Keratinocyte (primary cell): ENCODE results near the gene ROR1. TPM values are rescaled to one million over a fixed set of nuclear protein-coding genes. Genes with fewer than 3 reads are reported as not detected.

Experiments
- DNase-seq: peaks from one replicate; pipeline ENCODE4 v3.0.0-alpha.2; 2011; ENCODE audit warnings: low read depth, missing footprints, low spot score
- FAIRE-seq: peaks from 2 replicates; lab custom pipeline; 2011; peaks lifted over from hg19 to GRCh38; lab: Jason Lieb, UNC
- H2AFZ ChIP-seq: 2 replicates; pipeline ENCODE4 v1.6.0; 2012; ENCODE audit warnings: low read length, control low read depth, inconsistent platforms; ENCODE audit not compliant: control insufficient read depth
- H3K27ac ChIP-seq: 2 replicates; pipeline ENCODE4 v1.5.1; 2011; ENCODE audit warnings: low read length; ENCODE audit not compliant: control insufficient read depth, insufficient read depth
- H3K27me3 ChIP-seq: 3 replicates; pipeline ENCODE4 v1.6.0; 2011; ENCODE audit warnings: low read length; ENCODE audit not compliant: control insufficient read depth, insufficient read depth; ENCODE audit errors: extremely low read depth
- H3K36me3 ChIP-seq, 2 experiments: 2 replicates in 1 of 2; 3 replicates in 1 of 2; pipeline ENCODE4 v1.5.1; 2011; ENCODE audit warnings: low read length in 2 of 2, mild to moderate bottlenecking in 1 of 2; ENCODE audit not compliant: control insufficient read depth in 2 of 2, insufficient read depth in 2 of 2; ENCODE audit errors: extremely low read depth in 1 of 2
- H3K4me1 ChIP-seq: 3 replicates; pipeline ENCODE4 v1.5.1; 2011; ENCODE audit warnings: low read length; ENCODE audit not compliant: control insufficient read depth, insufficient read depth; ENCODE audit errors: extremely low read depth
- H3K4me2 ChIP-seq: 3 replicates; pipeline ENCODE4 v1.6.0; 2011; ENCODE audit warnings: low read depth, low read length; ENCODE audit not compliant: control insufficient read depth, insufficient read depth; ENCODE audit errors: extremely low read depth
- H3K4me3 ChIP-seq, 3 experiments: fragments of 200-600 bp in 1 of 3; sonication (generic) in 1 of 3; 2 replicates in 2 of 3; 3 replicates in 1 of 3; pipeline ENCODE4 v1.5.1; 2011 to 2016; ENCODE audit warnings: low read length in 3 of 3, mild to moderate bottlenecking in 3 of 3, control low read depth in 2 of 3, inconsistent platforms in 1 of 3, low read depth in 1 of 3, mixed read lengths in 1 of 3, mixed run types in 1 of 3, moderate library complexity in 1 of 3; ENCODE audit not compliant: control insufficient read depth in 2 of 3, insufficient read depth in 2 of 3; ENCODE audit errors: extremely low read depth in 1 of 3
- H3K79me2 ChIP-seq: 2 replicates; pipeline ENCODE4 v1.6.0; 2012; ENCODE audit warnings: low read length; ENCODE audit not compliant: control insufficient read depth, insufficient read depth
- H3K9ac ChIP-seq: 3 replicates; pipeline ENCODE4 v1.6.0; 2011; ENCODE audit warnings: low read length; ENCODE audit not compliant: control insufficient read depth, insufficient read depth; ENCODE audit errors: extremely low read depth
- H3K9me1 ChIP-seq: 3 replicates; pipeline ENCODE4 v1.6.0; 2011; ENCODE audit warnings: low read length; ENCODE audit not compliant: control insufficient read depth, insufficient read depth; ENCODE audit errors: extremely low read depth
- H3K9me3 ChIP-seq: 2 replicates; pipeline ENCODE4 v1.5.1; 2012; ENCODE audit warnings: low read depth, low read length; ENCODE audit not compliant: control insufficient read depth
- H4K20me1 ChIP-seq: 3 replicates; pipeline ENCODE4 v1.6.0; 2011; ENCODE audit warnings: low read length; ENCODE audit not compliant: control insufficient read depth, insufficient read depth; ENCODE audit errors: extremely low read depth
- EZH2 ChIP-seq: IDR thresholded peaks from one replicate; pipeline ENCODE4 v1.6.1; 2012; ENCODE audit warnings: inconsistent platforms, mild to moderate bottlenecking, low read length, moderate library complexity
- dilution Hi-C: fragments of 300-500 bp; cut with MboI; formaldehyde crosslinking; loops from one replicate; pipeline ENCODE4 v1.7.0; 2020; ENCODE audit warnings: low sequenced_read_pairs; ENCODE audit not compliant: extremely low pct_ligation_motif_present
- polyA plus RNA-seq, 5 experiments: library from polyadenylated mRNA; depleted of rRNA in 3 of 5; stranded (reverse) in 3 of 5; stranded (forward) in 1 of 5; unstranded in 1 of 5; fragments of >200 nt; gene quantifications; 1 replicate in 1 of 5; 2 replicates in 3 of 5; 3 replicates in 1 of 5; pipeline versions ENCODE4 v1.2.1 to v1.2.3, GENCODE V29; 2011 to 2012; ENCODE audit warnings: missing spikeins in 2 of 5, low read depth in 1 of 5, low replicate concordance in 1 of 5
- TF ChIP-seq, protein P1 (sequence below), 3 experiments: IDR thresholded peaks in 1 of 3; conservative IDR thresholded peaks in 1 of 3; optimal IDR thresholded peaks in 1 of 3; 2 replicates in 2 of 3; 3 replicates in 1 of 3; pipeline versions ENCODE3 to v1.5.1; 2011; ENCODE audit warnings: low read length in 3 of 3, mild to moderate bottlenecking in 3 of 3, moderate library complexity in 2 of 3, control low read depth in 1 of 3, inconsistent platforms in 1 of 3; ENCODE audit not compliant: insufficient read depth in 2 of 3; ENCODE audit errors: extremely low read depth in 1 of 3

Gene ROR1
- polyA plus RNA-seq, 1 donor (not counting 4 experiments of a cell fraction or from before 2014, with no cell fraction given), result 9.2 TPM

DNA sequence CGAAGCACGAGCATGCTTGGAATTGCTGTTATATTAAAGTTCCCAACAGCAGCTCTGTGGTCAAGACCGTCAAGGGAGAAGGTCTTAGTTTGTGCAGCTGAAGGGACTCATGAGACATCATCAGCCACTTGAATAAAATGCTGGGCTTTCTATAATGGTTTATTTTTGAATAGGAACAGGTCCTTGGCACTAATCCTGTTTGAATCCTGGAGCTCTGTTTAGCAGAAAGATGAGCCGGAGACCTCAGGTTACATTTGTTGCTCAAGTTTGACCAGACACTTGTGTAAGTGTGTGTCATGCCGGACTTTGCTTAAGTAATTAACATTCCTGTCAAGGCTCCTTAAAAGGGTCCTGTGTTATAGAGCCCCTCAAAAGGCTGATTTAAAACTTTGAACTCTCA, 186.5 kb downstream of the ROR1 start:
- peak; percentile 13 for FAIRE-seq
- no peak overlapping the region for H3K27ac ChIP-seq
- no peak overlapping the region for H3K4me3 ChIP-seq
- H3K27me3 ChIP-seq, result no peaks in the 10 kb centered on the region
- H3K4me1 ChIP-seq, result no peaks in the 10 kb centered on the region
- dilution Hi-C loops, result no loop called here
- no peak overlapping the region for H3K4me2 ChIP-seq
- H3K9ac ChIP-seq, result no peak overlapping the region
- no peak for DNase-seq
- no peaks in the 10 kb centered on the region for H3K9me1 ChIP-seq
- TF ChIP-seq, protein P1, sequence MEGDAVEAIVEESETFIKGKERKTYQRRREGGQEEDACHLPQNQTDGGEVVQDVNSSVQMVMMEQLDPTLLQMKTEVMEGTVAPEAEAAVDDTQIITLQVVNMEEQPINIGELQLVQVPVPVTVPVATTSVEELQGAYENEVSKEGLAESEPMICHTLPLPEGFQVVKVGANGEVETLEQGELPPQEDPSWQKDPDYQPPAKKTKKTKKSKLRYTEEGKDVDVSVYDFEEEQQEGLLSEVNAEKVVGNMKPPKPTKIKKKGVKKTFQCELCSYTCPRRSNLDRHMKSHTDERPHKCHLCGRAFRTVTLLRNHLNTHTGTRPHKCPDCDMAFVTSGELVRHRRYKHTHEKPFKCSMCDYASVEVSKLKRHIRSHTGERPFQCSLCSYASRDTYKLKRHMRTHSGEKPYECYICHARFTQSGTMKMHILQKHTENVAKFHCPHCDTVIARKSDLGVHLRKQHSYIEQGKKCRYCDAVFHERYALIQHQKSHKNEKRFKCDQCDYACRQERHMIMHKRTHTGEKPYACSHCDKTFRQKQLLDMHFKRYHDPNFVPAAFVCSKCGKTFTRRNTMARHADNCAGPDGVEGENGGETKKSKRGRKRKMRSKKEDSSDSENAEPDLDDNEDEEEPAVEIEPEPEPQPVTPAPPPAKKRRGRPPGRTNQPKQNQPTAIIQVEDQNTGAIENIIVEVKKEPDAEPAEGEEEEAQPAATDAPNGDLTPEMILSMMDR (optimal IDR thresholded peaks at IDR 0.05 in 1 of 3, IDR thresholded peaks at IDR 0.05 in 1 of 3, conservative IDR thresholded peaks at IDR 0.05 in 1 of 3; ENCODE audit: extremely low read depth in 1 of 3, insufficient read depth in 2 of 3, low read length in 3 of 3), result no peak
- no peak for TF ChIP-seq EZH2
- H3K9me3 ChIP-seq, result peaks cover 3% of the 10 kb centered on the region
- no peaks in the 10 kb centered on the region for H3K36me3 ChIP-seq
- no peaks in the 10 kb centered on the region for H3K79me2 ChIP-seq
- no peak overlapping the region for H2AFZ ChIP-seq
- H4K20me1 ChIP-seq, result no peaks in the 10 kb centered on the region

GRCh38 chr1:63966016-63966415, 192.2 kb downstream of the ROR1 start:
- dilution Hi-C loops, result no loop called here
- Histone ChIP-seq H3K4me2 (no peak overlapping the region), H3K9me1 (no peaks in the 10 kb centered on the region), H3K4me3 (no peak overlapping the region), H3K27me3 (no peaks in the 10 kb centered on the region), H4K20me1 (no peaks in the 10 kb centered on the region), H3K9me3 (no peaks in the 10 kb centered on the region), H3K36me3 (no peaks in the 10 kb centered on the region), H3K27ac (no peak overlapping the region), H3K4me1 (peaks cover 12% of the 10 kb centered on the region), H2AFZ (no peak overlapping the region), H3K79me2 (no peaks in the 10 kb centered on the region), H3K9ac (no peak overlapping the region)
- FAIRE-seq, result no peak
- DNase-seq, result no peak
- TF ChIP-seq, protein P1 (optimal IDR thresholded peaks at IDR 0.05 in 1 of 3, IDR thresholded peaks at IDR 0.05 in 1 of 3, conservative IDR thresholded peaks at IDR 0.05 in 1 of 3; ENCODE audit: extremely low read depth in 1 of 3, insufficient read depth in 2 of 3, low read length in 3 of 3), result no peak
- TF ChIP-seq EZH2, result no peak
